Omental fat pad (tissue), 4 donors: ENCODE results near the gene AKR1A1. TPM values are rescaled to one million over a fixed set of nuclear protein-coding genes. Genes with fewer than 3 reads are reported as not detected.

Source experiments
- ATAC-seq: fragments of 150-250 bp; one replicate; pipeline ENCODE4 v1.9.1; 2016; ENCODE audit warnings: mild to moderate bottlenecking, moderate library complexity; ENCODE audit not compliant: low FRiP score
- DNase-seq: peaks from one replicate; pipeline ENCODE4 v3.0.0-alpha.2; 2019; ENCODE audit warnings: low spot score
- total RNA-seq, 4 donors: library from RNA; depleted of rRNA; stranded (reverse); fragments of >200 nt; gene quantifications; one replicate each; pipeline ENCODE4 v1.1.0, GENCODE V29; 2016
- TF ChIP-seq, protein P1 (sequence below), 3 donors: fragments of 450-650 bp; IDR thresholded peaks; one replicate each; pipeline ENCODE4 v1.5.1; 2016 to 2017; ENCODE audit warnings: antibody characterized with exemption in 3 of 3, mild to moderate bottlenecking in 3 of 3, moderate library complexity in 2 of 3

AKR1A1 gene
- total RNA-seq, 4 donors from 2014 or later: 76.6 to 114 (median 86.2) TPM

DNA sequence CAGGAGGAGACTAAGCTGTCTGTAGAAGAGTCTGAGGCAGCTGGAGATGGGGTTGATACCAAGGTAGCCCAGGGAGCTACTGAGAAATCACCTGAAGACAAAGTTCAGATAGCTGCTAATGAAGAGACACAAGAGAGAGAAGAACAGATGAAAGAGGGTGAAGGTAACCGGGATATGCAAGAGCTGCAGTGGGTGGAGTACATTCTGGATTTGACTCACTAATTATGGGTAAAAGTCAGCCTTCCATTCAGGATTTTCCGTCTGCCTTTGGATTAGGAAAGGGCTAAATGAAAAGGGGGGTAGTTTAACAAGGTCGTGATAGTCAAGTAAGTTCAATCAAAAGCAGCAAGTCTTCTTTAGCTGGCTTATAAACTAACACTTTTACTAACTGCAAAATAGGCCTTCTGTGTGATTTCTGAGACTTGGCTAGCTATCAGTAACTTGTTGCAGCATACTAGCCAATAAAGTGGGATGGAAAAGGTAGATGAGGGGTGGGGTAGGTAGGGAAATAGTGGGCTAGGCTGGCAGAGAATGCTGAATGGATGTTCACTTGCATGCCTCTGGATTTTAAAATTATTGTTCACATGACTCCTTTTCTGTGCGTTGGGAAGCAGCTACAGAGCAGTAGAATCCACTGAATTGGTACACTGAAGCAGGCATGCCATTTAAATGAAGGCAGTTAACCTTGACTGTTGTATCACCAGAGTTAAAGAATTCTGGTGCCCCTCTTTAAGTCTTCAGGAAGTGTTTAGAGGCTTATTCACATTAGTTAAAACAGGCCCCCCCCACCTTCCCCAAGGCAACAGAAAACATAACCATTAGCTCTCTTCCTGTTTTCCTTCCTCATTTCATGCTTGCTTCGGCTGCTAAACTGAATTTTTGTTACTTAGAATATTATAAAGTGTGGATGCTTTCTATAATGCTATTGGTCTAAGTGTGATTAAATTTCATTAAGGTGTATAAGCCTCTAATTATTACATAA lies 57.8 kb downstream of the AKR1A1 start:
- TF ChIP-seq, protein P1, sequence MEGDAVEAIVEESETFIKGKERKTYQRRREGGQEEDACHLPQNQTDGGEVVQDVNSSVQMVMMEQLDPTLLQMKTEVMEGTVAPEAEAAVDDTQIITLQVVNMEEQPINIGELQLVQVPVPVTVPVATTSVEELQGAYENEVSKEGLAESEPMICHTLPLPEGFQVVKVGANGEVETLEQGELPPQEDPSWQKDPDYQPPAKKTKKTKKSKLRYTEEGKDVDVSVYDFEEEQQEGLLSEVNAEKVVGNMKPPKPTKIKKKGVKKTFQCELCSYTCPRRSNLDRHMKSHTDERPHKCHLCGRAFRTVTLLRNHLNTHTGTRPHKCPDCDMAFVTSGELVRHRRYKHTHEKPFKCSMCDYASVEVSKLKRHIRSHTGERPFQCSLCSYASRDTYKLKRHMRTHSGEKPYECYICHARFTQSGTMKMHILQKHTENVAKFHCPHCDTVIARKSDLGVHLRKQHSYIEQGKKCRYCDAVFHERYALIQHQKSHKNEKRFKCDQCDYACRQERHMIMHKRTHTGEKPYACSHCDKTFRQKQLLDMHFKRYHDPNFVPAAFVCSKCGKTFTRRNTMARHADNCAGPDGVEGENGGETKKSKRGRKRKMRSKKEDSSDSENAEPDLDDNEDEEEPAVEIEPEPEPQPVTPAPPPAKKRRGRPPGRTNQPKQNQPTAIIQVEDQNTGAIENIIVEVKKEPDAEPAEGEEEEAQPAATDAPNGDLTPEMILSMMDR (IDR thresholded peaks at IDR 0.05): no peak
- ATAC-seq: no peak
- DNase-seq: no peak

DNA sequence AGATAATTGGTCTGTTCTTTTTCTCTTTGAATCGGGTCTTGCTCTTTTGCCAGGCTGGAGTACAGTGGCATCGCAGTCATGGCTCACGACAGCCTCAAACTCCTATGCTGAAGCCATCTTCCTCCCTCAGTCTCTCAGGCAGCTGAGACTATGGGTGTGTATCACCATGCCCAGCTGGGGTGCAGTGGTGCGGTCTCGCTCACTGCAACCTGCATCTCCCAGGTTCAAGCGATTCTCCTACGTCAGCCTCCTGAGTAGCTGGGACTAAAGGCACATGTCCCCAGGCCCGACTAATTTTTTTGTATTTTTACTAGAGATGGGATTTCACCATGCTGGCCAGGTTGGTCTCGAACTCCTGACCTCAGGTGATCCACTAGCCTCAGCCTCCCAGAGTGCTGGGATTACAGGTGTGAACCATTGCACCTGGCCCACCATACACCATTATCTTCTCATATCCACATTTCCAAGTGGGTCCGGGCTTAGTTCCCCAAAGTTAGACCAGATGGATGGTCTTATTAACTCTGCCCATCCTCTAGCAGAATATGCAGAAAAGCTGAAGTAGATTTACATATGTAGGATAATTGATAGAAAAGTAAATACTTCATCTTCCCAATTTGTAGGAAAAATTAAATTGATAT lies 60.1 kb downstream of the AKR1A1 start:
- no peak for ATAC-seq
- TF ChIP-seq, protein P1 (IDR thresholded peaks at IDR 0.05): no peak
- DNase-seq: no peak

DNA sequence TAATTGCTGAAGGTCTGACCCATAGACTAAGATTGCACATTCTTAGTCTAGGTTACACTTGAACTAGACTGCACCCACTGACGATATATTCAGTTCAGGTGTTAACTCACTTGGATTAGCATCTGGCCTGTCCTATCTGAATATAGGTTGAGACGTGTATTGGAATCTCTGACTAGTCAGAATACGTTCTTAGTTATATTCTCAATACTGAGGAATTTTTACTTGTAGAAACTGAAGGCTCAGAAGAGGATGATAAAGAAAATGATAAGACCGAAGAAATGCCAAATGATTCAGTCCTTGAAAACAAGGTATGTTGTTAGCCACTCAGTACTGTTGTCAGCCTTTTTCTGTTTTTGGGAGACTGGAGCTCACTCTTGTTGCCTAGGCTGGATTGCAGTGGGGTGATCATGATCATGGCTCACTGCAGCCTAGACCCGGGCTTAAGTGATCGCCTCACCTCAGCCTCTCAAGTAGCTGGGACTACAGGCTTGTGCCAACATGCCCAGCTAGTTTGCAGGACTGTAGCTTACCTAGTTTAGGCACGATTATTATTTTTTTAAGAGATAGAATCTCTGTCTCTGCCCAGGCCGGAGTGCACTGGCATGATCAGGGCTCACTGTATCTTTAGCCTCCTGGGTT lies 62.4 kb downstream of the AKR1A1 start:
- no peak for DNase-seq
- ATAC-seq: no peak
- TF ChIP-seq, protein P1 (IDR thresholded peaks at IDR 0.05): no peak

DNA sequence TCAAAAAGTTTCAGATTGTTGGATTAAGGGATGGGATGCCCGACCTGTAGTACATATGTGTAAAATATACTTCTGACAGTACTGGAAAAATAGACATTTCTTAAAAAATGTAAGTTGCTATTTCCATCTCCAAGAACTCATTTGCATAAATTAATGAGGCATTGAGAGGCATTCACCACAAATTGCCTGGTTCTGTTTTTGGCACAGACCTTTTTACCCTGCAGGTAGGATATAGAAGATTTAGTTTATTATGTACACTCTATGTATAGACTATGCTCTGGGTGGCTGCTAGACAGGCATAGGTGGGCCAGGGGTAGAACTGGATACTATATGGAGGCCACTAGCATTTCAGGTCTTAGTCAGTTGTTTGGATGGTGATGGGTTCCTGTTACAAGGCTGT lies 65.3 kb downstream of the AKR1A1 start:
- no peak for DNase-seq
- ATAC-seq: no peak
- TF ChIP-seq, protein P1 (IDR thresholded peaks at IDR 0.05): no peak

DNA sequence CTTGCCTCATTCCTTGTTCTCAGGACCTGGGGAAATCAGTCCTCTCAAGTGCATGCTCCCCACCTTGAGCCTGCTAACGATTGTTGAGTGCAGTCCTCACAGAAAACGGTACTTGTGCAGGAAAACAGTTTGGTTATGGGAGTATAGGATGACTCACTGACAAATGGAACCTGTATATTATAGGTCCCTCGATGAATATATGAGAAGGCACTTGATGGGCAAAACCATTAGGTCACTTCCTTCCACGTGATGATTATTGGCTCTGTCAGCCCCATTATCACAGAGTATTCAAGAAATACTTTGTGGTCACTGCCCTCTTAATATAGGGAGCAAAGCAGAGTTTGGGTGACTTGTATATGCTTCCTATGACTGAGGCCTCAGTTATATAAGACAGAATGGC lies 67.0 kb downstream of the AKR1A1 start:
- DNase-seq (no peak), ATAC-seq (no peak)
- TF ChIP-seq, protein P1 (IDR thresholded peaks at IDR 0.05): no peak

DNA sequence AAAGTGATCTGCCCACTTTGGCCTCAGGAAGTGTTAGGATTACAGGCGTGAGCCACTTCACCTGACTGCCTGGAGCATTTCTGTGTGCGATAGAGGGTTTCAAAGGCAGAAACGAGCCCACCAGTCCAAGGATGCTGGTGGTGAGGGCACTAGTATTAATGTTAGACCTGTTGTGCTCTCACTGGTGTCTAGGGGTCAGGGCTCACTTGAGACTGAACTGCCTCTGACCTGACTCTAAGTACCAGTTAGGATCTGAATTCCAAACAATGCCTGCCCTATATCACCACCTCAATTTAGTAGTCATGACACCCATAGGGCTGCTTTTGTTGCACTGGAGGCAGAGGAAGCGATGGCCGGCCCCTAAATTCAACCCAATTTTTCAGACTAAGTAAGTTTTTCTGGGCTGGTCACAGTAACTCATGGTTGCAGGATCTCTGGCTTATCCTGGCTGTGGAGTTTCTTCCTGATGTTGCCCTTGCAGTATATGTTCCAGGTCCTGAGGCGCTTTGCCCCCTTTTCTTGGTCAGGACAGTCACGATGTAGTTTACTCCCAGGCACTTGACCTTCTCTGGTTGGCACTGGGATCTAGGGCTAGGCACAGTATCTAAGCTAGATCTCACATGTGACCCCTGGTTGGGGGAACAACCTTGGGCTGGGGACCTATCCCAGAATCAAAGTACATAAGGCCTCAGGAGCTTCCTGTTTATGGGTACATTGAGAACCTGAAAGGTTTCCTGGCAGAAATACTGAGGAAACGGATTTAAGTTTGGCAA lies 68.7 kb downstream of the AKR1A1 start:
- TF ChIP-seq, protein P1 (IDR thresholded peaks at IDR 0.05): no peak
- no peak for DNase-seq

More for the DNA sequence above, 68.7 kb downstream of the AKR1A1 start:
- ATAC-seq: no peak
